GM23338 (cell line): ENCODE results near the gene SLX4. TPM values are rescaled to one million over a fixed set of nuclear protein-coding genes. Genes with fewer than 3 reads are reported as not detected.

Experiments used
- POLR2AphosphoS5 ChIP-seq: IDR thresholded peaks from 2 replicates; pipeline ENCODE4 v1.6.1; 2016; ENCODE audit warnings: antibody characterized with exemption, low read depth
- ZNF331 ChIP-seq: fragments of 250-450 bp; sonication (Bioruptor Pico); IDR thresholded peaks from 2 replicates; pipeline ENCODE4 v1.5.0; 2020; ENCODE audit warnings: low read depth, mild to moderate bottlenecking, moderate library complexity
- polyA plus RNA-seq: library from polyadenylated mRNA; unstranded; fragments of >200 nt; fragmentation: Nextera tagmentation; extraction: Ambion mirVana; gene quantifications from 2 replicates; pipeline ENCODE4 v1.2.1, GENCODE V29; 2016
- total RNA-seq: library from RNA; depleted of rRNA; stranded (reverse); fragments of >200 nt; shearing (Covaris generic); gene quantifications from 2 replicates; pipeline ENCODE4 v1.2.3, GENCODE V29; 2014; rRNA removed

The SLX4 gene
- total and polyA plus RNA-seq, 2 experiments from 2014 or later = 3.0 to 15.2 TPM

- TF ChIP-seq POLR2AphosphoS5 = no peak
- TF ChIP-seq ZNF331 = no peak
These were observed 78.7 kb downstream of the SLX4 start (continued) for GRCh38 chr16:3532741-3533140.

Other genes with a start within 250 kb of the SLX4 start
- 16.5 and 19.2 TPM in 2 replicates for gene ZSCAN32, start 210.6 kb downstream of the SLX4 start, total RNA-seq
- gene ZSCAN32, start 210.6 kb downstream of the SLX4 start, polyA plus RNA-seq = 9.6 and 11.7 TPM in 2 replicates
- gene ZNF174, start 210.4 kb downstream of the SLX4 start, total RNA-seq = 13.2 and 13.8 TPM in 2 replicates
- gene ZNF174, start 210.4 kb downstream of the SLX4 start, polyA plus RNA-seq = 9.0 and 10.8 TPM in 2 replicates
- 2.4 and 3.8 TPM in 2 replicates for gene ZNF597, start 168.1 kb downstream of the SLX4 start, total RNA-seq
- gene ZNF597, start 168.1 kb downstream of the SLX4 start, polyA plus RNA-seq = 0.87 and 1.2 TPM in 2 replicates
- 32.4 and 42.6 TPM in 2 replicates for gene NAA60, start 167.9 kb downstream of the SLX4 start, total RNA-seq
- 36.5 and 40.3 TPM in 2 replicates for gene NAA60, start 167.9 kb downstream of the SLX4 start, polyA plus RNA-seq
- not detected in 2 replicates for gene C16orf90, start 116.1 kb downstream of the SLX4 start, total RNA-seq
- not detected in 2 replicates for gene C16orf90, start 116.1 kb downstream of the SLX4 start, polyA plus RNA-seq
- gene CLUAP1, start 110.6 kb downstream of the SLX4 start, total RNA-seq = 3.8 and 7.8 TPM in 2 replicates
- 10.9 and 11.3 TPM in 2 replicates for gene CLUAP1, start 110.6 kb downstream of the SLX4 start, polyA plus RNA-seq
- gene NLRC3, start 34.2 kb downstream of the SLX4 start, total RNA-seq = 0.49 and 0.82 TPM in 2 replicates
- 0.11 and 0.28 TPM in 2 replicates for gene NLRC3, start 34.2 kb downstream of the SLX4 start, polyA plus RNA-seq
- 23.0 and 24.0 TPM in 2 replicates for gene DNASE1, start 43.1 kb upstream of the SLX4 start, total RNA-seq
- gene DNASE1, start 43.1 kb upstream of the SLX4 start, polyA plus RNA-seq = 7.9 TPM in 2 replicates
- gene TRAP1, start 105.9 kb upstream of the SLX4 start, total RNA-seq = 207 and 228 TPM in 2 replicates
- gene TRAP1, start 105.9 kb upstream of the SLX4 start, polyA plus RNA-seq = 143 and 154 TPM in 2 replicates